ENCODE data around the gene CAVIN1.

DNA sequence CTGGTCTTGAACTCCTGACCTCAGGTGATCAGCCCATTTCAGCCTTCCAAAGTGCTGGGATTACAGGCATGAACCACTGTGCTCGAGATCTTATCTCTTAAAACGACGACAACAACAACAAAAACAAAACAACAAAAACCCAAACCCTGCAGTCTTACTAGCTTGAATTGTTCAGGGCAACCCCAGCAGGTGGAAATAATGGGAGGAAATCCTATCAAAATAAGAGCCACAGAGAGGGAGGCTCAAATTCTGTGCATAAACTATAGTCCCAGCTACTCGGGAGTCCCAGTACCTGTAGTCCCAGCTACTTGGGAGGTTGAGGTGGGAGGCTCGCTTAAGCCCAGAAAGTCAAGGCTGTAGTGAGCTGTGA lies 19.1 kb upstream of the CAVIN1 start:
- TF ChIP-seq CTCF (IDR thresholded peaks at IDR 0.05): no peak
- TF ChIP-seq POLR2A (IDR thresholded peaks at IDR 0.05): no peak

Measured in heart left ventricle (tissue), 13 donors.